ENCODE data around the gene LSG1. TPM values are rescaled to one million over a fixed set of nuclear protein-coding genes. Genes with fewer than 3 reads are reported as not detected.

LSG1 gene
- total and polyA plus RNA-seq, 10 of the 15 experiments (the other 5 are each of a cell fraction or from before 2014, with no cell fraction given): 14.3 to 75.6 (median 54.4) TPM

GRCh38 chr3:194610689-194611088 is 61.3 kb downstream of the LSG1 start:
- Histone ChIP-seq H3K36me3 (ENCODE audit: control insufficient read depth in 2 of 2, insufficient read depth in 2 of 2, low read length in 1 of 2) (no peaks in the 10 kb centered on the region), H3K4me3 (no peak overlapping the region), H3K9me3 (replicated peaks; ENCODE audit: control insufficient read depth, insufficient read depth, low read length) (no peaks in the 10 kb centered on the region), H3K27me3 (replicated peaks in 1 of 2; ENCODE audit: control insufficient read depth in 2 of 2, insufficient read depth in 2 of 2, low read length in 1 of 2) (no peaks in the 10 kb centered on the region; a peak in 1 of 4 replicates), H3K4me2 (ENCODE audit: control insufficient read depth, insufficient read depth) (no peak overlapping the region), H2AFZ (ENCODE audit: control insufficient read depth, low read depth, low read length) (no peak overlapping the region), H3K9ac (ENCODE audit: control insufficient read depth, insufficient read depth, low read length) (no peak overlapping the region), H3K27ac (ENCODE audit: control insufficient read depth, insufficient read depth) (no peak overlapping the region), H3K4me1 (ENCODE audit: control insufficient read depth, insufficient read depth, low read length) (no peaks in the 10 kb centered on the region), H3K79me2 (ENCODE audit: control insufficient read depth, insufficient read depth, low read length) (no peaks in the 10 kb centered on the region), H4K20me1 (ENCODE audit: control insufficient read depth, insufficient read depth) (no peaks in the 10 kb centered on the region)
- RAD21 ChIA-PET (ENCODE audit: unreplicated experiment): no interaction called here
- TF ChIP-seq BCL11A (IDR thresholded peaks at IDR 0.05; ENCODE audit: low read depth, low read length): no peak
- SMC1A ChIA-PET (ENCODE audit: uncharacterized antibody, unreplicated experiment): no interaction called here
- in situ Hi-C loops (cut with MboI) (no loop called here), intact Hi-C loops (cut with micrococcal nuclease; ENCODE audit: unreplicated experiment) (no loop called here)
- no peak for ATAC-seq
- CTCF ChIA-PET: no interaction called here
- POLR2A ChIA-PET: interaction anchor here (0.5 to 0.6 kb wide), 2 partner anchors 16 to 438 kb away, joined by 3 read pairs; no protein-coding TSS in a partner anchor
- no peak for DNase-seq (ENCODE audit: low read depth, low spot score)
- 88% methylated on average over 3 of the region's 3 CpGs for WGBS (ENCODE audit: insufficient coverage, insufficient replicate concordance, low lambda C conversion rate, missing lambda C conversion rate)
- BruUV-seq (replicated peaks): no TSS peak
- no peak for FAIRE-seq

- in situ Hi-C loops (cut with MboI): no loop called here
- POLR2A ChIA-PET: no interaction called here
Observed at GRCh38 chr3:194609601-194610000, 62.4 kb downstream of the LSG1 start.

More at GRCh38 chr3:194609601-194610000, 62.4 kb downstream of the LSG1 start:
- H4K20me1 ChIP-seq (ENCODE audit: control insufficient read depth, insufficient read depth): no peaks in the 10 kb centered on the region
- no peaks in the 10 kb centered on the region for H3K79me2 ChIP-seq (ENCODE audit: control insufficient read depth, insufficient read depth, low read length)
- no peak overlapping the region for H3K27ac ChIP-seq (ENCODE audit: control insufficient read depth, insufficient read depth)
- H3K4me1 ChIP-seq (ENCODE audit: control insufficient read depth, insufficient read depth, low read length): no peaks in the 10 kb centered on the region
- no peak overlapping the region for H3K4me3 ChIP-seq
- TF ChIP-seq GATAD2B (conservative IDR thresholded peaks at IDR 0.05; ENCODE audit: low read depth) (no peak), PAX8 (IDR thresholded peaks at IDR 0.05) (no peak), NFYA (IDR thresholded peaks at IDR 0.05; ENCODE audit: borderline replicate concordance, low read depth, low read length) (no peak), HSF1 (IDR thresholded peaks at IDR 0.05; ENCODE audit: low read depth, low read length) (no peak)
- H3K9ac ChIP-seq (ENCODE audit: control insufficient read depth, insufficient read depth, low read length): no peak overlapping the region
- CTCF ChIA-PET: no interaction called here
- H3K9me3 ChIP-seq (replicated peaks; ENCODE audit: control insufficient read depth, insufficient read depth, low read length): no peaks in the 10 kb centered on the region
- no peak for ATAC-seq
- no peak overlapping the region for H2AFZ ChIP-seq (ENCODE audit: control insufficient read depth, low read depth, low read length)
- RAD21 ChIA-PET (ENCODE audit: unreplicated experiment): interaction anchor here (0.8 kb wide), 1 partner anchor 139 kb away, joined by 3 read pairs; no protein-coding TSS in a partner anchor
- DNase-seq (ENCODE audit: low read depth, low spot score): no peak
- H3K27me3 ChIP-seq (replicated peaks in 1 of 2; ENCODE audit: control insufficient read depth in 2 of 2, insufficient read depth in 2 of 2, low read length in 1 of 2): no peaks in the 10 kb centered on the region; a peak in 1 of 4 replicates
- BruUV-seq (replicated peaks): no TSS peak
- no peak for FAIRE-seq
- SMC1A ChIA-PET (ENCODE audit: uncharacterized antibody, unreplicated experiment): interaction anchor here (0.6 kb wide), 1 partner anchor 659 kb away, joined by 3 read pairs; no protein-coding TSS in a partner anchor
- intact Hi-C loops (cut with micrococcal nuclease; ENCODE audit: unreplicated experiment): no loop called here
- no peak overlapping the region for H3K4me2 ChIP-seq (ENCODE audit: control insufficient read depth, insufficient read depth)
- WGBS (ENCODE audit: insufficient coverage, insufficient replicate concordance, low lambda C conversion rate, missing lambda C conversion rate): 84% methylated on average over 13 of the region's 13 CpGs
- H3K36me3 ChIP-seq (ENCODE audit: control insufficient read depth in 2 of 2, insufficient read depth in 2 of 2, low read length in 1 of 2): no peaks in the 10 kb centered on the region
